Upper lobe of left lung (tissue), 4 donors: ENCODE data around the gene IPPK.

Source experiments
- CTCF ChIP-seq, 6 experiments: fragments of 450-650 bp in 4 of 6; fragments of 200-600 bp in 2 of 6; sonication (generic) in 2 of 6; IDR thresholded peaks; one replicate each; pipeline ENCODE4 v1.5.1; 2016 to 2019; ENCODE audit warnings: antibody characterized with exemption in 6 of 6
- EP300 ChIP-seq, 4 donors: sonication (generic); formaldehyde crosslinking; IDR thresholded peaks; one replicate each; pipeline ENCODE4 v1.5.1; 2017; ENCODE audit warnings: antibody characterized with exemption in 4 of 4, control low read depth in 2 of 4
- POLR2A ChIP-seq, 4 donors: fragments of 450-650 bp; IDR thresholded peaks; one replicate each; pipeline ENCODE4 v1.5.1; 2016 to 2017; ENCODE audit warnings: antibody characterized with exemption in 4 of 4, mild to moderate bottlenecking in 2 of 4
- POLR2AphosphoS5 ChIP-seq, 2 donors: sonication (generic); formaldehyde crosslinking; IDR thresholded peaks; one replicate each; pipeline ENCODE4 v1.5.1; 2017; ENCODE audit warnings: antibody characterized with exemption in 2 of 2

DNA sequence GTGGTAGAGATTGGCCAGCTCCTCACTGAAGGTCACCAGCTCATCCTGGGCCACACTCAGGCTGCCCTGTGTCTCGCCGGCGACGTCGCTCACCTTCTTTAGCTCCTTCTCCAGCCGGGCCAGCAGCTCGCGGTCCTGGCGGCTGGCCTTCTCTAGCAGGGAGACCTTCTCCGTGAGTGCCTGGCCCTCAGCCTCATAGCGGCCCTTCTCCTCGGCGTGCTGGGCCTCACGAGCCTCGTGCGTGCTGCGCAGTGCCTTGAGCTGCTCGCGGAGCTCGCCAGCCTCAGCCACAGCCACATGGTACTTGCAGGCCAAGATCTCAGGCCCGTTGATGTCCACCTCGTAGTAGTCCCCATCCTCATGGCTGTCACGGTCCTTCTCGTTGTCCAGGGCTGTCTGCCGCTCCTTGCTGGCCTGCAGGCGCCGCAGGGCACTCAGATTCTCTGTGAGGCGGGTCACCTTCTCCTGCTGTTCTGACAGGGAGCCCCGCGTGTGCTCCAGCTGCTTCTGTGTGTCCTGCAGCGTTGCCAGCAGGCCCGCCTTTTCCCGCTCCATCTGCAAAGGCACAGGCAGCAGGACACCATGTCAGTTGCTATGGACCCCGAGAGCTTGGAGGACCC is 49.2 kb upstream of the IPPK start:
- TF ChIP-seq CTCF (IDR thresholded peaks at IDR 0.05) (no peak), POLR2AphosphoS5 (IDR thresholded peaks at IDR 0.05) (no peak), POLR2A (IDR thresholded peaks at IDR 0.05) (no peak), EP300 (IDR thresholded peaks at IDR 0.05) (no peak)
